ENCODE measurements around the gene IRAK1. TPM values are rescaled to one million over a fixed set of nuclear protein-coding genes. Genes with fewer than 3 reads are reported as not detected.
A peak's percentile ranks its signal among the peaks of the same experiment; 100 is the strongest.

Gene IRAK1
- total and polyA plus RNA-seq, 5 donors from 2014 or later: 23.7 to 64.7 (median 28.2) TPM

DNA sequence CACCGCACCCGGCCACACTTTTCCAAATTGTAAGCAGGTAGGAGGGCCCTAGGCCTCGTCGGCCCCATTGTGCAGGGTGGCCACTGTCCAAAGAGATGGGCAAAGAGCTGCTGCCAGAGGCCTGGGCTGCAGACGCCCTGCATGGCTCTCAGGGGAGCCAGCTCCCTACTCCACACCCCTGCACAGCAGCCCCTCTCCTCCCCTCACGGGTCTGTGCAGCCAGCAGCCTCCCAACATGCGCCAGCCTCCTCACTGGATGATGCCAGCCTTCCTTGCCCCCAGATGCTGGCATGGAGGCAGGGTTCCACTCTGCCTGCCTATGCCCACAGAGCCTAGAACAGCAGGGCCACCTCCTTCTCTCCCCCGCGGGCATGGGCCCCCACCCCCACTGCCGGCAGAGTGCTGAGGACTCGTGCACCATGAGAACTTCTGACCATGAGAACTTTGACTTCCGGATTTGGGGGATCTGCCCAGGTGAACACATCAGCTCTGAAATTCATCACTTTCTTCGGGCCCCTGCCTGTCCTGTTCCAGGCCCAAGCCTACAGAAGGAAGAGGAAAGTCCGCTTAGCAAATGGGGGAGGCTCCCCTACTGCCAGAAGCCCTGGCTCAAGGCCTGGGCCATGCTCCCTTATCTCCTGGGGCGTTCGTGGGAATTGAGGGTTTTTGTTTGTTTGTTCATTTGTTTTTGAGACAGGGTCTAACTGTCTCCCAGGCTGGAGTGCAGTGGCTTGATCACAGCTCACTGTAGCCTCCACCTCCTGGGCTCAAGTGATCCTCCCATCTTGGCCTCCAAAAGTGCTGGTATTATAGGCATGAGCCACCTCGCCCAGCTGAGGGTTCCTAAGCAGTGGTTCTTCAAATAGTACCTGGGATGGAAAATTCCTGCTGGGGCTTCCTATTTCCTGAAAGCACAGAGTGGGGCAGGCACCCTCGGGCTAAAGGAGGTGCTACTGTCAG lies 8.0 kb downstream of the IRAK1 start:
- H3K4me3 Mint-ChIP-seq: no peak overlapping the region
- no peaks in the 10 kb centered on the region for H3K9me3 Mint-ChIP-seq
- no peak overlapping the region for H3K4me3 ChIP-seq (ENCODE audit: low read depth, low read length)
- no peak overlapping the region for H3K27ac Mint-ChIP-seq
- H3K27me3 Mint-ChIP-seq: no peaks in the 10 kb centered on the region
- H3K36me3 Mint-ChIP-seq: peaks cover 4% of the 10 kb centered on the region
- H3K36me3 ChIP-seq (ENCODE audit: control insufficient read depth, insufficient read depth, low read length): peaks cover 3% of the 10 kb centered on the region
- no peak overlapping the region for H3K27ac ChIP-seq (ENCODE audit: insufficient read depth, low read length, poor library complexity, severe bottlenecking)
- ATAC-seq (ENCODE audit: low read depth in 2 of 2): no peak
- peaks cover 9% of the 10 kb centered on the region for H3K4me1 ChIP-seq (ENCODE audit: control insufficient read depth, insufficient read depth, low read length, poor library complexity, severe bottlenecking)
- peaks cover 0 to 12% (median 7%) of the 10 kb centered on the region in 4 donors for H3K4me1 Mint-ChIP-seq
- H3K27me3 ChIP-seq (ENCODE audit: control insufficient read depth, insufficient read depth, low read length): no peaks in the 10 kb centered on the region
- no peaks in the 10 kb centered on the region for H3K9me3 ChIP-seq (ENCODE audit: control insufficient read depth in 2 of 2, low read length in 2 of 2)
- DNase-seq: no peak

GRCh38 chrX:154010330-154011087 lies 9.2 kb downstream of the IRAK1 start:
- Mint-ChIP-seq H3K27me3 (no peaks in the 10 kb centered on the region), H3K27ac (peak overlapping the region in 1 of 3 donors; percentile 20), H3K4me3 (no peak overlapping the region), H3K36me3 (no peaks in the 10 kb centered on the region), H3K9me3 (no peaks in the 10 kb centered on the region), H3K4me1 (peaks cover 0 to 12% (median 4%) of the 10 kb centered on the region in 4 donors)
- Histone ChIP-seq H3K4me1 (ENCODE audit: control insufficient read depth, insufficient read depth, low read length, poor library complexity, severe bottlenecking) (peaks cover 9% of the 10 kb centered on the region), H3K36me3 (ENCODE audit: control insufficient read depth, insufficient read depth, low read length) (peaks cover 3% of the 10 kb centered on the region), H3K27me3 (ENCODE audit: control insufficient read depth, insufficient read depth, low read length) (no peaks in the 10 kb centered on the region), H3K27ac (ENCODE audit: insufficient read depth, low read length, poor library complexity, severe bottlenecking) (no peak overlapping the region), H3K4me3 (ENCODE audit: low read depth, low read length) (no peak overlapping the region), H3K9me3 (ENCODE audit: control insufficient read depth in 2 of 2, low read length in 2 of 2) (no peaks in the 10 kb centered on the region)
- no peak for DNase-seq
- no peak for ATAC-seq (ENCODE audit: low read depth in 2 of 2)

GRCh38 chrX:154008521-154008920 lies 11.2 kb downstream of the IRAK1 start:
- Histone ChIP-seq H3K27ac (ENCODE audit: insufficient read depth, low read length, poor library complexity, severe bottlenecking) (no peak overlapping the region), H3K36me3 (ENCODE audit: control insufficient read depth, insufficient read depth, low read length) (peaks cover 3% of the 10 kb centered on the region), H3K4me3 (ENCODE audit: low read depth, low read length) (no peak overlapping the region), H3K27me3 (ENCODE audit: control insufficient read depth, insufficient read depth, low read length) (no peaks in the 10 kb centered on the region), H3K4me1 (ENCODE audit: control insufficient read depth, insufficient read depth, low read length, poor library complexity, severe bottlenecking) (peaks cover 3% of the 10 kb centered on the region), H3K9me3 (ENCODE audit: control insufficient read depth in 2 of 2, low read length in 2 of 2) (no peaks in the 10 kb centered on the region)
- ATAC-seq (ENCODE audit: low read depth in 2 of 2) (no peak), DNase-seq (no peak)
- H3K4me1 Mint-ChIP-seq: peaks cover 0 to 16% (median 2%) of the 10 kb centered on the region in 4 donors
- H3K9me3 Mint-ChIP-seq: no peaks in the 10 kb centered on the region
- H3K4me3 Mint-ChIP-seq: no peak overlapping the region
- H3K27me3 Mint-ChIP-seq: no peaks in the 10 kb centered on the region
- H3K36me3 Mint-ChIP-seq: no peaks in the 10 kb centered on the region
- no peak overlapping the region for H3K27ac Mint-ChIP-seq

DNA sequence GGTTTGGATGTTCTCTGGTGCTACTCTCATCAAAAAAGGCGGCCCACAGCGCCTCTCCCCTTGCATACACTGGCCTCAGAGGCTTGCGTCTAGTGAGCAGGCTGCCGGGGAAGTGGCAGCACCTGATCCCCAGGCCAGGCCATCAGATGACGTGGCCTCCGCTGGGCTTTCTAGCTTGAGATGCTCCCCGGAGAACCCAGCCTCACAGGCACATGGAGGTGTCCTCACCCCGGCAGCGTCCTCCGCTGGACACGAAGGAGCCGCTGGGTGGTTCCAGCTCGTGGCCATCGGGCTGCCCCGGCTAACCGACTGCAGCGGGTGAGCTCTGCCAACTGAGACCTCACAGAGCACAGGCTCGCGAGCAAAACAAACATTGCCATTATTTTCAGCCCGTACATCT lies 12.8 kb downstream of the IRAK1 start:
- Histone ChIP-seq H3K4me3 (ENCODE audit: low read depth, low read length) (no peak overlapping the region), H3K27ac (ENCODE audit: insufficient read depth, low read length, poor library complexity, severe bottlenecking) (no peak overlapping the region), H3K4me1 (ENCODE audit: control insufficient read depth, insufficient read depth, low read length, poor library complexity, severe bottlenecking) (peaks cover 5% of the 10 kb centered on the region), H3K9me3 (ENCODE audit: control insufficient read depth in 2 of 2, low read length in 2 of 2) (no peaks in the 10 kb centered on the region), H3K36me3 (ENCODE audit: control insufficient read depth, insufficient read depth, low read length) (peaks cover 3% of the 10 kb centered on the region), H3K27me3 (ENCODE audit: control insufficient read depth, insufficient read depth, low read length) (no peaks in the 10 kb centered on the region)
- Mint-ChIP-seq H3K36me3 (no peaks in the 10 kb centered on the region), H3K9me3 (no peaks in the 10 kb centered on the region), H3K27me3 (no peaks in the 10 kb centered on the region), H3K4me3 (no peak overlapping the region), H3K27ac (no peak overlapping the region), H3K4me1 (peaks cover 0 to 19% (median 5%) of the 10 kb centered on the region in 4 donors)
- no peak for ATAC-seq (ENCODE audit: low read depth in 2 of 2)
- no peak for DNase-seq

DNA sequence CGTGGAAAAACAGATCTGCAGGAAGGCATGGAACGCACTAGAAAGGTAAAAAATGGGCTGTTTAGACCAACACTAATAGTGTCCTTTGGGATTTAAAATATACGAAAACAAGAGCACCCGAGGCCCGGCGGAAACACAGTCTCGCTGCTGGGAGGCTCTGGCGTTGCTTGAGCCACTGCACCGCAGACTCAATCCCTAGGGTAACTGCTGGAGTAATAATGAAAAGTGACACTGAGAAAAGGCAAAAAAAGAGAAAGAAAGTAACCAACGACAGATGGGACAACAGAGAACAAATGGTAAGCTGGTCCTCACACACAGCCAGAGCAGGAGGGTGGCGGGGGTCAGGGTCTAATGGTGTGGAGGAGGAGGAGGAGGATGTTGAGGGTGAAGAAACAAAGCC lies 15.4 kb downstream of the IRAK1 start:
- Histone ChIP-seq H3K4me3 (ENCODE audit: low read depth, low read length) (no peak overlapping the region), H3K9me3 (ENCODE audit: control insufficient read depth in 2 of 2, low read length in 2 of 2) (no peaks in the 10 kb centered on the region), H3K36me3 (ENCODE audit: control insufficient read depth, insufficient read depth, low read length) (no peaks in the 10 kb centered on the region), H3K4me1 (ENCODE audit: control insufficient read depth, insufficient read depth, low read length, poor library complexity, severe bottlenecking) (peaks cover 10% of the 10 kb centered on the region), H3K27ac (ENCODE audit: insufficient read depth, low read length, poor library complexity, severe bottlenecking) (no peak overlapping the region), H3K27me3 (ENCODE audit: control insufficient read depth, insufficient read depth, low read length) (no peaks in the 10 kb centered on the region)
- H3K9me3 Mint-ChIP-seq: no peaks in the 10 kb centered on the region
- H3K4me1 Mint-ChIP-seq: peaks cover 0 to 19% (median 9%) of the 10 kb centered on the region in 4 donors
- no peak for ATAC-seq (ENCODE audit: low read depth in 2 of 2)
- no peaks in the 10 kb centered on the region for H3K27me3 Mint-ChIP-seq
- no peak for DNase-seq
- no peak overlapping the region for H3K27ac Mint-ChIP-seq
- H3K4me3 Mint-ChIP-seq: no peak overlapping the region
- H3K36me3 Mint-ChIP-seq: no peaks in the 10 kb centered on the region

GRCh38 chrX:154002215-154002719 lies 17.4 kb downstream of the IRAK1 start:
- H3K36me3 ChIP-seq (ENCODE audit: control insufficient read depth, insufficient read depth, low read length): no peaks in the 10 kb centered on the region
- H3K36me3 Mint-ChIP-seq: no peaks in the 10 kb centered on the region
- H3K4me1 ChIP-seq (ENCODE audit: control insufficient read depth, insufficient read depth, low read length, poor library complexity, severe bottlenecking): peaks cover 10% of the 10 kb centered on the region
- no peaks in the 10 kb centered on the region for H3K9me3 Mint-ChIP-seq
- peak overlapping the region; percentile 56 to 84 (median 82) for H3K4me3 Mint-ChIP-seq
- no peaks in the 10 kb centered on the region for H3K27me3 ChIP-seq (ENCODE audit: control insufficient read depth, insufficient read depth, low read length)
- H3K27me3 Mint-ChIP-seq: no peaks in the 10 kb centered on the region
- DNase-seq (peak; percentile 32 to 88 (median 44)), ATAC-seq (ENCODE audit: low read depth in 2 of 2) (peak; percentile 87 to 89)
- peak overlapping the region; percentile 64 for H3K4me3 ChIP-seq (ENCODE audit: low read depth, low read length)
- peak overlapping the region; percentile 61 for H3K27ac ChIP-seq (ENCODE audit: insufficient read depth, low read length, poor library complexity, severe bottlenecking)
- H3K9me3 ChIP-seq (ENCODE audit: control insufficient read depth in 2 of 2, low read length in 2 of 2): no peaks in the 10 kb centered on the region
- peaks cover 0 to 13% (median 9%) of the 10 kb centered on the region in 4 donors for H3K4me1 Mint-ChIP-seq
- peak overlapping the region; percentile 10 to 89 (median 85) for H3K27ac Mint-ChIP-seq

DNA sequence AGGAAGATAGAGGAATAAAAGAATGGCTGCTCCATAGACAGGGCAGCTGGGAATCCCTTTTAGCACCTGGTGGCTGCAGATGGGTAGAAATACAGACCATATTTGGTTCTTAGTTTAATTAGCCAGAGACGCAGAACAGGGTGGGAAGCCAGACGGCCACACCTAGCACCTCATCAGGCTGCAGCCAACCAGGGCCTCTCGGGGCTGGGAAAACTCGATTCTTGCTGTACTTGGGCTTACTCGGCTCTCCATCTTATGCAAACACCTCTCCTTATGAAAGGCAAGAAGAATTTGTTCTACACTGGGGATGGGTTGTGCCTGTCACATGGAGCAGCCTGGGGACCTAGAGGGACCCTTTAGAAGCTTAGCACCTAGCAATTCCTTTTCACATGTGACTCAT lies 19.7 kb downstream of the IRAK1 start:
- no peaks in the 10 kb centered on the region for H3K36me3 Mint-ChIP-seq
- Histone ChIP-seq H3K27ac (ENCODE audit: insufficient read depth, low read length, poor library complexity, severe bottlenecking) (no peak overlapping the region), H3K4me1 (ENCODE audit: control insufficient read depth, insufficient read depth, low read length, poor library complexity, severe bottlenecking) (peaks cover 10% of the 10 kb centered on the region), H3K27me3 (ENCODE audit: control insufficient read depth, insufficient read depth, low read length) (no peaks in the 10 kb centered on the region), H3K4me3 (ENCODE audit: low read depth, low read length) (no peak overlapping the region), H3K9me3 (ENCODE audit: control insufficient read depth in 2 of 2, low read length in 2 of 2) (no peaks in the 10 kb centered on the region), H3K36me3 (ENCODE audit: control insufficient read depth, insufficient read depth, low read length) (no peaks in the 10 kb centered on the region)
- H3K4me3 Mint-ChIP-seq: no peak overlapping the region
- H3K27me3 Mint-ChIP-seq: no peaks in the 10 kb centered on the region
- H3K27ac Mint-ChIP-seq: no peak overlapping the region
- DNase-seq (no peak), ATAC-seq (ENCODE audit: low read depth in 2 of 2) (no peak)
- H3K4me1 Mint-ChIP-seq: peaks cover 0 to 13% (median 9%) of the 10 kb centered on the region in 4 donors
- H3K9me3 Mint-ChIP-seq: no peaks in the 10 kb centered on the region
